GM18508 (cell line): Measurements from ENCODE around the gene FAM50A.
"Not testable (repeated sequence)": the region's sequence is repeated elsewhere in the genome, so short reads cannot be mapped to it uniquely, and the experiment has no call there.

Experiments
- ATAC-seq: cut with Tn5 transposase; IDR thresholded peaks from one replicate; pipeline ENCODE4 v1.9.1; 2021; ENCODE audit warnings: moderate number of reproducible peaks; ENCODE audit not compliant: insufficient read depth, unreplicated experiment

Gene FAM50A

GRCh38 chrX:154481911-154482601, 38.1 kb downstream of the FAM50A start:
- ATAC-seq = no peak

DNA sequence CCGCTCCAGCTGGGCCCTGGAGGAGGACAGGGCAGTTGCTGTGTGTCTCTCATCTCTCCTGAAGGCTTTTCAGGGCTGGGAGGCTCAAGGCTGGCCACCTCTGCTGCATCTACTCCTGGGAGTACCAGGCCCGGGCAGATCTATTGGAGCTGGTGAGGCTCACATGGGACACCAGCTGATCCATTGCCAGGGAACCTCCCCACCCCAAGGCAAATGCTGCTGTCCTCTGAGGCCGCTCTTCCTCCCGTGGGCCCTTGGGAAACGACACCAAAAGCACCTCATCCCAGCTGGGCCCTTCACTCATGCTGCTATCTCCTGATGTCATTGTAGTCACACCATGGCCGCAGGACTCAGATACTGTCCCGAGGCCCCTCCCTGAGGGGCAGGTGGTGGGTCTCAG, 38.8 kb downstream of the FAM50A start:
- no peak for ATAC-seq

DNA sequence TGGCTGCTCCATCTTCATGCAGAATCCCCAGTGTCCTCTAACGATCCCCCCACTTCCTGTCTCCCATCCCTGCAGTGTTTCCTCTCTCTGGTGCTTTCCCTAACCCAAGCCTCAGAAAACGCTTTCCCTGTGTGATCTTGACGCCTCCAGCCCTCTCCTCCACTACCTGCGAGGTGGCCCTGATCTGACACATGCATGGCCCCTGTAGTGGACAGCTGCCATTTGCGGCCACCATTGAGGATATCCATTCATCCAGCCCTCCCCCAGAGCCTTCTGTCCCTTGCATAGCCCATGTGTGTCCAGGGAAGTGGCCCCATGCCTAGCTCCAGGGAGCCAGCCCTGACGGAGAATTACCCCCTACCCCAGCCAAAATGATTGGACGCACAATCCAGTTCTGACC, 39.4 kb downstream of the FAM50A start:
- ATAC-seq = no peak

- ATAC-seq = no peak
Measured at GRCh38 chrX:154484255-154485149, 40.6 kb downstream of the FAM50A start.

GRCh38 chrX:154485150-154486051, 41.5 kb downstream of the FAM50A start:
- no peak for ATAC-seq

- no peak for ATAC-seq
Measured at GRCh38 chrX:154486052-154486395, 42.1 kb downstream of the FAM50A start.

- ATAC-seq = no peak
Measured at GRCh38 chrX:154486396-154487207, 42.7 kb downstream of the FAM50A start, which contains the start of gene UBL4A. Gene UBL4A, minus strand, starts transcription at chrX:154486615. Its CDS starts 31 bp downstream, at chrX:154486584.

- no peak for ATAC-seq
Measured at GRCh38 chrX:154487518-154488290, 43.8 kb downstream of the FAM50A start.

DNA sequence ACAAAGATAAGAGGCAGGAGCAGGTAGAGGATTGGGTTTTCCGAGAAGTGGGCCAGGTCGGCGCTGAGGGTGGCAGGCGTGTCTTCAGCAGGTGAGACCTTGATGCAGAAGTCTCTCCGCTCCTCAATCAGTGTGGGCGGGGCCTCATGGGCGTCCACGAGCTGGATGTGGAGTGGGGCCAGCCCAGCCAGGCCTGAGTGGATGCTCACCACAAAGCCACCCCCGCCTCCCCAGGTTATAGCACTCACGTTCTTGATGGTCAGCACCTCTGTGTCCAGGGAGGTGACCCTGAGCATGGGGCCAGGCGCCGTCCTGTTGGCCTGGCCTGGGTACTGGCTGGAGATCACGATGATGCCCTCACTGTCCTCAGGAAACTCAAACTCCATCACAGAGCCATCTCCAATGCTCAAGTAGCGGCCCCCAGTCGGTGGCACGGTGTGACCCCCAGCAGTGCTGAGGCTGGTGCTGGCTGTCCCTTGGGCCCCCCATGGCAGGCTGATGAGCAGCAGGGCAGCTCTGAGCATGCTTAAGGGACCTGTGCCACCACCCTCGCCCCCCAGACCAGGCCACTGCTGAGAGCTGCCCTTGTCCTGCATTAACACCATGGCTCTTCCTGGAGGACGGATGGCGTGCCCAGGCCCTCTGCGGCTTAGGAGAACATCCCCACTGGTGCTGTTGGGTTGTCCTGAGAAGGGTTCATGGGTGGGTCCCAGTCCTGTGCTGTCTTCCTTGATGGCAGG, 44.6 kb downstream of the FAM50A start:
- no peak for ATAC-seq

DNA sequence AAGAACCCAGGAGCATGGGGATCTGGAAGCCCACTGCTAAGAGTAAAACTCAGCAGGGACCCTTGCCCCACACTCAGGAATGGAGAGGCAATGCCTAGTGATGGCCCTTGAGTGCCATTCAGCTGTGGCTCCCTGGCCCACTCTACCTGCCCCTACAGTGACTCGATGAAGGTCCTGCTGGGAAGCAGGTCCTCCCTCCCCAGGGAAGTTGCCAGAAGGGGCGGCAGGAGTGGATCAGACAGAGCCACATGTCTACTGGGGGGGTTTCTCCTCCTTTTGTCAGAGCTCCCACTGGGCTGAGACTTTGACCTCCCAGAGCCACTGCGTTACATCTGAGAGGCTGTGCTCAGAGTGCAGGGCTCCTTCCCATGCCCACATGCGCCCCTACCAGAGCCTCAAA, 45.2 kb downstream of the FAM50A start:
- ATAC-seq = no peak

DNA sequence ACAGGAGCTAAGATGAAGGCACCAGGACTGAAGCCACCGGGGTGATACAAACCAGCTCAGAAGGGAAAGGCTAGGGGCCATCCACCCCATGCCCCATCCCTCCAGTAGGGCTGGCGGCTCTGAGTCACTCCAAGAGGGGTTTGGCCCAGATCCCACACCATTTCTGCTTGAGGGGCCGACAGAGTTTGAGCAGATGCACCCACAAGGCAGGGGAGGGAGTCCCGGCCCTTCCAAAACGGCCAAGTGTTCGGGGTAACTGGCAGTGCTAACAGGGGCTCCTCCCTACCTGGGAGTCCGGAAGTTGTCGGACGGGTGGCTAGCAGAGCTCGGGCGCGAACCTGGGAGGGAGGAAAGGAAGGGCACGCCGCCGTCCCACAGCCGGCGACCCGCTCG, 46.1 kb downstream of the FAM50A start:
- ATAC-seq = no peak

- no peak for ATAC-seq
Measured at GRCh38 chrX:154490414-154491083, 46.6 kb downstream of the FAM50A start, which contains the start of gene SLC10A3. Gene SLC10A3, minus strand, starts transcription at chrX:154490629. Its CDS starts 1,689 bp downstream, at chrX:154488940.

GRCh38 chrX:154494715-154495114, 50.8 kb downstream of the FAM50A start:
- ATAC-seq = no peak

GRCh38 chrX:154495472-154495922, 51.6 kb downstream of the FAM50A start:
- ATAC-seq = no peak

GRCh38 chrX:154496591-154497137, 52.7 kb downstream of the FAM50A start:
- not testable (repeated sequence) for ATAC-seq
